GM04504 (cell line): ENCODE measurements around the gene SLC15A2.
"Not testable (repeated sequence)": the region's sequence is repeated elsewhere in the genome, so short reads cannot be mapped to it uniquely, and the experiment has no call there.

ENCODE experiments used
- DNase-seq: peaks from one replicate; pipeline ENCODE4 v3.0.0-alpha.2; 2012; ENCODE audit warnings: low read depth

Gene SLC15A2

DNA sequence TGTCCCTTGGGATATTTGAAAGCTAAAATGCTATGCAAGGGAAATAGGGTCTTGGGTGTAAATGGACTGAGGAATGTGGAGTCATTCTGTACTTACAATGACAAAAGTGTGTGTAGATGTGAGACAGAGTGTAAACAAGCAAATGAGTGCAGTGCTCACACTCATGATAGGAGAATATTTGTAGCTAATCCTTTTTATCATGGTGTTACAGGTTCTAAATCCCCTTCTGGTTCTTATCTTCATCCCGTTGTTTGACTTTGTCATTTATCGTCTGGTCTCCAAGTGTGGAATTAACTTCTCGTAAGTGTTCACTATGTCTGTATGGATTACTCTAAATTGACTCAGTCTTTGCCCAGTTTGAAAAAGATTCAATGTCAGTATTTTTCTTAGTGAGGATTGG is 30.5 kb downstream of the SLC15A2 start:
- DNase-seq = no peak

DNA sequence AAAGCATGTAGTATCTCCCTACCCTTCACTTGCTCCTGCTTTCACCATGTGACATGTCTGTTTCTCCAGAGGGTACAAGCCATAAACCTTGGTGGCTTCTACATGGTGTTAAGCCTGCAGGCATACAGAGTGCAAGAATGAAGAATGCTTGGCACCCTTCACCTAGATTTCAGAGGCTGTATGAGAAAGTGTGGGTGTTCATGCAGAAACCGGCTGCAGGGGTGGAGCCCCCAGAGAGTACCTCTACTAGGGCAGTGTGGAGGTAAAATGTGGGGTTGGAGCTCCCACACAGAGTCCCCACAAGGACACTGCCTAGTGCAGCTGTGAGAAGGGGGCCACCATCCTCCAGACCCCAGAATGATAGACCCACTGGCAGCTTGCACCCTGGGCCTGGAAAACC is 32.2 kb downstream of the SLC15A2 start:
- DNase-seq = no peak

DNA sequence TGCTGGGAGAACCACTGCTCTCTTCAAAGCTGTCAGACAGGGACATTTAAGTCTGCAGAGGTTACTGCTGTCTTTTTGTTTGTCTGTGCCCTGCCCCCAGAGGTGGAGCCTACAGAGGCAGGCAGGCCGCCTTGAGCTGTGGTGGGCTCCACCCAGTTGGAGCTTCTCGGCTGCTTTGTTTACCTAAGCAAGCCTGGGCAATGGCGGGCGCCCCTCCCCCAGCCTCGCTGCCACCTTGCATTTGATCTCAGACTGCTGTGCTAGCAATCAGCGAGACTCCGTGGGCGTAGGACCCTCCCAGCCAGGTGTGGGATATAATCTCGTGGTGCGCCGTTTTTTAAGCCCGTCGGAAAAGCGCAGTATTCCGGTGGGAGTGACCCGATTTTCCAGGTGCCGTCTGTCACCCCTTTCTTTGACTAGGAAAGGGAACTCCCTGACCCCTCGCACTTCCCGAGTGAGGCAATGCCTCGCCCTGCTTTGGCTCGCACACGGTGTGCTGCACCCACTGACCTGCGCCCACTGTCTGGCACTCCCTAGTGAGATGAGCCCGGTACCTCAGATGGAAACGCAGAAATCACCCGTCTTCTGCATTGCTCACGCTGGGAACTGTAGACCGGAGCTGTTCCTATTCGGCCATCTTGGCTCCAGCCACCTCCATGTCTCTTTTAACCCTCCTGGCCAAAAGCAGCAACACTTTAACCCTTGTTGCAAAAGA is 44.1 kb downstream of the SLC15A2 start:
- not testable (repeated sequence) for DNase-seq

DNA sequence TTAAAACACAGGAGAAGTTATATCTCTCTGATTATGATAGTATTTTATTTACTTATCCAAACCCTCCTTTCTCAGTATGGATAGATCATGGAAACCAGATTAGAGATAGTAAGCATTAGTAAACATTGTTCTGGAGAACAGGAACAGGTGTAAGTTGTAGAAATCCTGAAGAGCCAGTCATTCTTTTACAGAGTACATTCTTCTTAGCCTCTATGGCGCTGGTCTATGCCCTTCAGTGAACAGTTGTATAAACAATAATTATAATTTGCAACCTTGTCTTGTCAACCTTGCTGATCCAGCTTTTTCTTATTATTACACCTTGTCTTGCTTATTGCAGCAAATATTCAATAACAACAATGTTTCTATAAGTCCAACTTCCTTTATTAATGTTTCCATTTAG is 47.4 kb downstream of the SLC15A2 start:
- DNase-seq = no peak

DNA sequence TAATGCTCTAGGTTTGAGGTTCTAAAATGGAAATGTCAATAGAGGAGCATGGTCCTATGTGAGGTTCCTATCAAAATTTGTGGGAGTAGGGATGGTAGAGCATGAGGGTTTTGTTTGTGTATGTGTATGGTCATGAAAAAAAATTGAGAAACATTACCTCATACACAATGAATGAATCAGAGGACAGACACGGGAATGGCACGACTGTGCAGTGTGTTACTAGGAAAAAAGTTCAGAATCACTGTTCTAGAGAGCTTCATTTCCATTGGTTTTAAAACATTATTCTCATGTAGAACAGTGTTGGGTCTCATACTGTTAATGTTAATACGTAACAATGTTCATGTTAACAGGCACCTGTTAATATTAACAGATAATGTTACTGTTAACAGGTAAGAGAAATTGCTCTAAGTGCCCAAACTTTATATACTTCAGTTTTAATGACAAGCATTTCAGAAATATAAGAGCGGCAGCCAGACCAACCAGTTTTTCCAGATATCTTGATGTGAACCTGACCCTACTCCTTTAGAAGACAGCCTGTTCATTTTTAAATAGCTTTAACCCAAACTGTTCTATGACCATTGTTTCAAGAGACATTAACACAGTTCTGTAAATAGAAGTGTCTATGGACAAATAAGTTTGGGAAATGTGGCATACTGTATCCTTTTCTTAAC is 48.0 kb downstream of the SLC15A2 start:
- no peak for DNase-seq

DNA sequence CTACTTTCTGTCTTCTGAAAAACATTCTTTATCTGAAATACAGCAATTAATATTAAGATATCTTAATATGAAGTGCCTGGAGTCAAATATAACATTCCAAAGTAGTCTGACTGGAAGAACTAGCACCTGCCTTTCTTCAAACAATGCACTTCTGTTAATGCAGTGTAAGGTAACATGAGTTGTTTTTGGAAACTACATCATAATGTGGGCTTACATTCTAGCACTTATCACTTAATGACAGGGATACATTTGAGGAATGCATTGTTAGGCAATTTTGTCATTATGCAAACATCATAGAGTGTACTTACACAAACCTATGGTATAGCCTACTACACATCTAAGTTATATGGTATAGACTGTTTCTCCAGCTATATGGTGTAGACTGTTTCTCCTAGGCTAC is 49.2 kb downstream of the SLC15A2 start:
- DNase-seq = no peak

DNA sequence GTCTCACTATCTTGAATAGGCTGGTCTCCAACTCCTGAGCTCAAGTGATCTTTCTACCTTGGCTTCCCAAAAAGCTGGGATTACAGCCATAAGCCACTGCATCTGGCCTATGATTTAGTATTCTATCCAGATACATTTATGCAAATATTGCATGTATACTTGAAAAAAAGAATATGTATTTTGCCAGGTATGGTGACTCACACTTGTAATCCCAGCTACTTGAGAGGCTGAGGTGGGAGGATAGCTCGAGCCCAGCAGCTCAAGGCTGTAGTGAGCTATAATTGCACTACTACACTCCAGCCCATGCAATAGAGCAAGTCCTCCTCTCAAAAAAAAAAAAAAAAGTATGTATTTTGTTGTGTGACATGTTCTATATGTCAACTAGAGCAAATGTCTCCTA is 54.4 kb downstream of the SLC15A2 start:
- no peak for DNase-seq

DNA sequence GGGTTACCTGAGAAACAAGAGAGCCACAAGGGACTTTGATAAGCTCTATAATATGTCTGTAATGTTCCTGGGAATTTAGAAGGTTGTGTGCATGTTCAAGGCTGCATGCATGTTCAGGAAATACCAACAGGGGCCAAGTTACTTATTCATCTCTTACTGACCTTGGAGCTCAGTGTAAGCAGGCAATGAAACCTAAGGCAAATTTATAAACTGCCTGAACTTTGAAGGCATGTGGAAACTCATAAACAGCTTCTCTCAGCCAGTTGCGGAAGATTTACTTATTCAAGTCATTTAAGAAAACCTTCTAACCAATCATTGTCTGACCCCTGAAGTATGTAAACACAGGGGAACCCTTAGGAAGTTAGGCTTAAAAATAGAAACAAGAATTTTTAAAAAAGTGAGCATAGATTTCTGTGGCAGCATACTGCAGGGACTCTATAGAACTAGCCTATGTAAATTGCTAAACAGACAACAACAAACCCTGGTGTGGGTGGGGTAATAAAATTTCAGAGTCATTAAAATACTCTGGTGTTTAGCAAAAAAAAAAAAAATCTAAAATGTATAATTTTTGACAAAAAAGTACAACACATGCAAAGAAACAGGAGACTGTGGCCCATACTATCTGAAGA is 57.2 kb downstream of the SLC15A2 start:
- DNase-seq = no peak

DNA sequence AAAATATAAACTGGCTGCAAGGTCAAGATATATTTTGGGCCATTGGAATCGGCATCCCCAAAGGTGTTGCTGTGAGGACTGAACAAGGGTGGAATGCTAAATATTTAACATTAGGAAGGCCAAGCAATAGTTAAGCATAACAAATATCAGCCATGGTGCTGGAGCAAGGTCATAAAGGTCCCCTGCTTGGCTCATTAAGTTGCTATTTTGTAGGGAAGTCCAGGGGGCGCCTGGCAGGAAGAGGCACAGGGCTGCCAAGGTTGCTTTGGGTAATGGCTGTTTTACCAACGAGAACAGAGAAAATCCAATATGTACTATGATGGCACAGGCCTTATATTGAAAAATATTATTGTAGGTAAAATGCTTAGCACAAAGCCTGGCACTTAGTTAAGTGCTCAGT is 62.2 kb downstream of the SLC15A2 start:
- DNase-seq = no peak

DNA sequence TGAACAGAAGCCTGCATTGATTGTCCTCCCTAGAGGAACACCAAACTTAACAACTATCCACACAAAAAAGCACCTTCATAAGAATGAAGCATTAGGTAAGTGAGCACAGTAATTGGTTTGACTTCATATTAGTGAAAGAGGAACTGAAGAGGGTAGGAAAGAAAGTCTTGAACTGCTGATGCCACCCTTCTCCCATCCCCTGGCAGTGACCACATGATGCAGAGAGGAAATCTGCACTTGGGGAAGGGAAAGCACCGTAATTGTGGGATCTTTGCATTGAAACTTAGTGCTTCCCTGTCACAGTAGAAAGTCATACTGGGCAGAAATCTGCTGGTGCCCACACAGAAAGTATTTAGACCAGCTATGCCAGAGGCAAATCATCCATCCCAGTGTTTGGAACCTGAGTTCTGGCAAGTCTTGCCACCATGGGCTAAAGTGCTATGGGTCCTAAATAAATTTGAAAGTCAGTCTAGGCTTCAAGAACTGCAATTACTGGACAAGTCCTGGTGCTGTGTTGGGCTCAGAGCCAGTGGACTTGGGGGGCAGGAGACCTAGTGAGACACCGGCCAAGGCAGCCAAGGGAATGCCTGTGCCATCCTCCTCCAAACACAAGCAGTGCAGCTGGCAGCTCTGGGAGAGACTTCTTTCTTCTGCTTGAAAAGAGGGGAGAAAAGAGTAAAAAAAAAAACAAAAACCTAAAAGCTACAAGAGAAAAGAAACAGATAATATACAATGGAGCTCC is 63.6 kb downstream of the SLC15A2 start:
- DNase-seq = no peak

DNA sequence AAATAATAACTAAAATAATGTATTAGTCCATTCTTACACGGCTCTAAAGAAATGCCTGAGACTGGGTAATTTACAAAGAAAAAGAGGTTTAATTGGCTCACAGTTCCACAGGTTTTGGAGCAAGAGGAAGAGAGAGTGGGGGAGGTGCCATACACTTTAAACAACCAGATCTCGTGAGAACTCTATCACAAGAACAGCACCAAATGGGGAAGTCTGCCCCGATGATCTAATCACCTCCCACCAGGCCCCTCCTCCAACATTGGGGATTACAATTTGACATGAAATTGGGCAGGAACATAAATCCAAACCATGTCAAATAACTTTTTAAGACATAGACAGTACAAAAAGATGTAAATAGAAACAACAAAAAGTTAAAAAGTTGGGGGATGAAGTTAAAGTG is 64.6 kb downstream of the SLC15A2 start:
- no peak for DNase-seq

DNA sequence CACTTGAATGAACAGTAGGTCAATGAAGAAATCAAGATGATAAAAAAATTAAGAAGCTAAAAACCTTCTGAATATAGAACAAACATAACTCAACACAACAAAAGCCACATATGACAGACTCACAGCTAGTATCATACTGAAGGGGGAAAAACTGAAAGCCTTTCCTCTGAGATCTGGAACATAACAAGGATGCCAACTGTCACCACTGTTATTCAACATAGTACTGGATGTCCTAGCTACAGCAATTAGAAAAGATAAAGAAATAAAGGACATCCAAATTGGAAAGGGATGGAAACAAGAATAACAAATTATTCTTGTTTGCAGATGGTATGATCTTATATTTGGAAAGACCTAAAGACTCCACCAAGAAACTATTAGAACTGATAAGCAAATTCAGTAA is 67.1 kb downstream of the SLC15A2 start:
- no peak for DNase-seq

DNA sequence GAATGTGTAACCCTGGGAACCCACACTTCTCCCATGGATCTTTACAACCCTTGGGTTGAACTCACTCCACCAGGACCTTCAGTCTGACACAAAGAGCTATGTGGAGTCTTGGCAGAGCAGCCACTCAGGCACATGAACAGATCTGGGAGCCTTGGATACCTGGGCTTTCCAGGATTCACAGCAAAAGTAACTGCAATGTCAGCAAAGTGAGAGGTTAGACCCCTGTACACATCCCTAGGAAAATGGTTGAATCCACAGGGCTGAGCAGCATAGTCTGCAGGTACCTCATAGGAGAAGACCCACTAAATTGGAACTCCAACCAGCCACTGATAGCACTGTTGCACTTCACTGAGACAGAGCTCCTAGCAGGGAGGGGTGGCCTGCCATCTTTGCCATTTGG is 68.2 kb downstream of the SLC15A2 start:
- no peak for DNase-seq

DNA sequence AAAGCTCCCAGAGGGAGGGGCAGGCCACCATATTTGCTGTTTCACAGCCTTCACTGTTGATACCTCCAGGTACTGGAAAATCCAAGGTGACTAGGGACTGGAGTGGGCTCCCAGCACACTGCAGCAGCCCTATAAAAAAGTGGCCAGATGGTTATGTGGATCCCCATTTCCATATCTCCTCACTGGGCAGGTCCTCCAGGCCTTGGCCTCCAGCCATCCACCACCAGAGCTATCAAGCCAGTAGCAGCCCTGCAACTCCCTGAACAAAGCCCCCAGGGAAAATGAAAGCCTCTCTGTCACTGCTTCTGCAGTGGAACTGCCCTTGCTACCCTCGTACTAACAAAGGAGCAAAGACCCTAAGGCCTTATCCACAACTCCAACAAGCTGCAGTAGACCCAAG is 69.4 kb downstream of the SLC15A2 start:
- DNase-seq = no peak

DNA sequence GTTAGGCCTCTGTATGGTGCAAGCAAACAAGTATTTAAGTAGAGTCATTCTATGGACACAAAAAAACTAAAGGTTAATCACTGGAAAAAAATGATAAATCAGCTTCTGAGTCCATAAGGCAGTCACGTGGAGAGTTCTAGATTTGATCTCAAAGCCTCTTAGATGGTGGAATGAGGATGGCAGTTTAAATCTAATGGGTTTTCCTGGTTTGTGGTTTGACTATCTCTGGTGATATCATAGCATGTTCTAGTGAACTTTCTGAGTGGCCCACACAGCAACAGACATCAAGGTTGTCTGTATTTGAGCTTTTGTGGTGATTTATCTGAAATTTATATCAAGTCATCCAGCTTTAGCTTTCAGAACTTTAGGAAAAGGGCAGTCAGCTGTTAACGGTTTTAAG is 75.4 kb downstream of the SLC15A2 start:
- DNase-seq = no peak

DNA sequence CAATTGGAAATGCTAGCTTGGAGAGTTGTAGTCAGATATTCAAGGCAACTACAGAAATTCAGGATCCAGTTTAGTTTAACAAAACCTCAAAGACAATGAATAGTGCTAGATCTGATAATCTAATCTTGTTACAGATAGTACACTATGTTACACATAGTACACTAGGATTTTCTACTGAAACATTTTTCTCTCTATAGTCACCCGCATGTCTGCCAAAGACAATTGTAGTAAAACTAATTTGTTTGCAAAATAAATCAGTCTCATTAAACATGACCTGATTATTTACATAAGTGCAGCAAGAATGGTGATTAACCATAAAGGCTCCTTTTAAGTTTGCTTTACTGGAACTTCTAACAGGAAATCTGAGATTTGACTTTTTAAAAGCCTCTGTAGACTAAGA is 75.8 kb downstream of the SLC15A2 start:
- no peak for DNase-seq

DNA sequence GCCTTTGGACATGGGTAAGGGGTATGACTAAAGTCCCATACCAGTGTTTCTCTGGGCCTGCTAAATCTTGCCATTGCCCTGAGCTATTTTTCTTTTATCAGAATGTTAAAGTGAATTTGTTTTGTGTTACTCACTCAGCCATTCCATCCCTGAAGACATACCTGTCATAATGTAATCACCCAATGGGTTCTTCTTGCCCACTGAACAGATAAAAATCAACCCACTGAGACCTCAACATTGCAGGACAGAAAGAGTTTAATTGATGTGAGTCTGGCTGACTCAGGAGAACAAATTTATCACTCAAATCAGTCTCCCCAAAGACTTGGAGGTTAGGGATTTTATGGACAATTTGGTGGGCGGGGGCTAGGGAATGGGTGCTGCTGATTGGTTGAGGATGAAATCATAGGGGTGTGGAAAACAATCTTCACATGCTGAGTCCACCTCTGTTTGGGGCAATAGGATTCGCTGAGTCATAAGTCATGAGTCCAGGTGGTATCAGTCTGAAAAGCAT is 80.5 kb downstream of the SLC15A2 start:
- DNase-seq = no peak

DNA sequence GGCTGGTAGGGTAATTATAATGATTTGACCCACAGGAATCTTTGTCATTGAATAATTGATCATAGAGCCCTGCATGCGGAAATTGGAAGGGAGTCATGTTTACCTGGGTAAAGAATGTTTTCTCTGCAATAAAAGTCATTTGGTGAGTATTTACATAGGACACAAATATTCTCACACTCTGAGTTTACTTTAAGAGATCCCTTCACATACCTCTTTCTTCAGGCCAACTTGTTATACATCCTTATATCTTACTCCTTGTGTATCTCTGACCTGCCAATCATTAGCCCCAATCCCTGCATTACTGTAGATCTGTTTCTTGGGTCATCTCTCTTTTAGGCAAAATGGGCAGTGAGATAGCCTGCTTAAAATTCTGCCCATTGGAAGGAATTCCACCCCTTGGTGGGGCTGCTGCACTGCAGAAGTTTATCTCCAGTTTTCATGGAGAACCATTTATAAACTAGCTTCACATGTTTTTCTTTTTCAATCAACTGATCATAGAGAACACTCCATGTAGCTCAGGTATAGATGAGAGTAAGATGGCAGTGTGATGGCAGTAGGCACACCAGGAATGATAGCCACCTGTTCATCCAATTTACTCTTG is 81.6 kb downstream of the SLC15A2 start:
- DNase-seq = no peak

DNA sequence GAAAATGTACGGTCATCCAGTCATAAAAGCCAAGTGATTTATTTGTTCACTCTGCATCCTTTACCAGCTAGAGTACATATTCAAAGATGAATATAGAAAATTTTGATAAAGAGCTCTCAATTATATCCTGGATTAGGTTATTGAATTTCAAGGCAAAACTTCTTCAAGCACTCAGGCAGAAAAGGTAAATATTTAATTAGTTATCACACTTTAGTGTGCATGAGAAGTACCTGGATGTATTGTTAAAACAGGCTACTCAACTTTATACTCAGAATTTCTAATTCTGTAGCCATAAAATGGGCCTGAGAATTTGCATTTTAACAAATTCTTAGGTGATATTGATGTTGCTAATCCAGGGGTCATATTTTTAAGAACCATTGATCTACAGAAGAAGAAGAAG is 82.5 kb downstream of the SLC15A2 start:
- no peak for DNase-seq

DNA sequence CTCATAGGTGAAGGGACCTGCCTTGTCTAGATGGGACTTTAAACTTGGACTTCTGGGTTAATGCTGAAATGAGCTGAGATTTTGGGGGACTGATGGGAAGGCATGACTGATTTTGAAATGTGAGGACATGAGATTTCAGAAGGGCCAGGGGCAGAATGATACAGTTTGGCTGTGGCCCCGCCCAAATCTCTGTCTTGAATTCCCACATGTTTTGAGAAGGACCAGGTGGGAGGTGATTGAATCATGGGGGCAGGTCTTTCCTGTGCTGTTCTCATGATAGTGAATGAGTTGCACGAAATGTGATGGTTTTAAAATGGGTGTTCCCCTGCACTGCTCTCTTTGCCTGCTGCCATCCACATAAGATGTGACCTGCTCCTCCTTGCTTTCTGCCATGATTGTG is 85.0 kb downstream of the SLC15A2 start:
- DNase-seq = no peak

DNA sequence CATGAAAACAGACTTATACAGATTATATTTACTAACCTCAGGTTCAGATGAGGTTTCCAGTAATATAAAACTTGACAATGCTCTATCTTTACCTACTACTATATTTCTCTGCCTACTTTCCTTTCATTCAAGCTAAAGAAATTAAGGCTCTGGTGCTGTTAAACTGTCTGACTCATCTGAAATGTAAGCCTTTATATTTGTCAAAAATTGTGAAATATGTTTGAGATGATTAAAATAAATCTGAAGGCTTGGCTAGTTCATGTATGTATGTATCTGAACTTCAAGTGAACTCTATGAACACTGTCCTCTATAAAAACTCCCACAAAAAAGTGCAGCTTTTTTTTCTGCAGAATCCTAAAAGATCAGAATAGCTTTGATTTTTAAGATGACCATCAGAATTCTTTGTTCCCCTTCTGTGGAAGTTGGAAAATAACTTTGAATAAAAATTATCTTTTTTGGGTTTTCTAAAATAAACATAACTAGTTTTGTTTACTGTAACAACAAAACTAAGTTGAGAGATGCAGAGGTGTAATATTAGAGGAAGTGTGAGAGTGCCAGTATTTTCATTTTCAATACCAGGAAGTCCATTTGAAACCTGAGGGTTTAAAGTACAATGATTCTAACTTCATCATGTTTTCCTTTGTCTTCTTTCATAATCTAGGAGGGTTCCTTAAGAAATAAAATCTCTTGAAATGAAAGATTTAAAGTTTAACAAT is 85.7 kb downstream of the SLC15A2 start:
- no peak for DNase-seq

DNA sequence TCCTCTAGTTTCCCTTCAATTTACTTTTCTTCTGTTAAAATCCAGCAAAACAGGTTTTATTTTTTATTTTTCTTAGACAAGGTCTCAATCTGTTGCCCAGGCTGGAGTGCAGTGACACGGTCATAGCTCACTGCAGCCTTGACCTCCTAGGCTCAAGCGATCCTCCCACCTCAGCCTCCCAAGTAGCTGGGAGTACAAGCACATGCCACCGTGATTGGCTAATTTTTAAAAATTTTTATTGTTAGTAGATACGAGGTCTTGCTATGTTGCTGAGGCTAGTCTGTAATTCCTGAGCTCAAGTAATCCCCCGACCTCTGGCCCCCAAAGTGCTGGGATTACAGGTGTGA is 86.2 kb downstream of the SLC15A2 start:
- DNase-seq = no peak
